ENCODE data around the gene MCC.

The MCC gene

GRCh38 chr5:113002423-113002822 lies 485.8 kb downstream of the MCC start:
- DNase-seq = no peak

- DNase-seq = no peak
Measured at GRCh38 chr5:113000466-113000865, 487.8 kb downstream of the MCC start.

DNA sequence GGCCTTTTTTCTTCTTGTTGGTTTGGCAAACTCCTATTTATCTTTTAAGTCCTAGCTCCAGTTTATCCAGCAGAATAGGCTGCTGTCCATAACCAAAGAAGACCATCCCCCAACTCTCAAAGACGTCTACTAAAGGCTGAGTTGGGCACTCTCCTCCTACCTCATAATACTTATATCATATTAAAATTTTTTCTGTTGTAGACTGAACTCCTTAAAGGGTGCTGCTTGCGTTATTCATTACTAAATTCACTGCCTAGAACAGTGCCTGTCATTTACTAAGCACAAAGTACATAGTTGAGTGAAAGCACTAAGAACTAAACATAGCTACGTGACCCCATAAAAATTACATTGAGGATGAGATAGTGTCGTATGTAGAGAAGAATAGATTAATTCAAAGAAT lies 490.0 kb downstream of the MCC start:
- DNase-seq = no peak

DNA sequence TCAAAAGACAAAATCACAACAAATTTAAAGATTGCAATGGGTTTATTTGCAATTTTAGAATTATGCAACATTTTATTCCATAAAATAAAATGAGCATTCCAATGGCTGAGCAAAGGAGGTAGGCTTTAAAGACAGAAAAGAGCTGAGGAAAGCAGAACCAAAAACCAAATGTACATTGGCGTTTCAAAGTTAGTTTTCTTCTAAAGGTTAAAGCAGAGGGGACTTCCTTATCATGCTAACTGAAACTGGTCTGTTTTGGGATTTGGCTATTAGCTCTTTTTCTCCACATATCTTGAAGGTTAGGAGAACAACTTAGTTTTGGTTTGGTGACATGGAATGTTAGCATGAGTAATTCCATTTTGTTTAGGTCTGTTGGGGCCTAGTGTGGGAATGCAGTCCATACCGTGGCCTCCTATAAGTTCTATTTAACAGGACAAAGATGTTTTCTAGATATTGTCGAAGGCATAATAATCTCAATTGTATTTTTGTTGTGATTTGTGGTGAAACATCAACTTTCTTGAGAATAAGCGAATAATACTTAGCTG lies 491.4 kb downstream of the MCC start:
- no peak for DNase-seq

DNA sequence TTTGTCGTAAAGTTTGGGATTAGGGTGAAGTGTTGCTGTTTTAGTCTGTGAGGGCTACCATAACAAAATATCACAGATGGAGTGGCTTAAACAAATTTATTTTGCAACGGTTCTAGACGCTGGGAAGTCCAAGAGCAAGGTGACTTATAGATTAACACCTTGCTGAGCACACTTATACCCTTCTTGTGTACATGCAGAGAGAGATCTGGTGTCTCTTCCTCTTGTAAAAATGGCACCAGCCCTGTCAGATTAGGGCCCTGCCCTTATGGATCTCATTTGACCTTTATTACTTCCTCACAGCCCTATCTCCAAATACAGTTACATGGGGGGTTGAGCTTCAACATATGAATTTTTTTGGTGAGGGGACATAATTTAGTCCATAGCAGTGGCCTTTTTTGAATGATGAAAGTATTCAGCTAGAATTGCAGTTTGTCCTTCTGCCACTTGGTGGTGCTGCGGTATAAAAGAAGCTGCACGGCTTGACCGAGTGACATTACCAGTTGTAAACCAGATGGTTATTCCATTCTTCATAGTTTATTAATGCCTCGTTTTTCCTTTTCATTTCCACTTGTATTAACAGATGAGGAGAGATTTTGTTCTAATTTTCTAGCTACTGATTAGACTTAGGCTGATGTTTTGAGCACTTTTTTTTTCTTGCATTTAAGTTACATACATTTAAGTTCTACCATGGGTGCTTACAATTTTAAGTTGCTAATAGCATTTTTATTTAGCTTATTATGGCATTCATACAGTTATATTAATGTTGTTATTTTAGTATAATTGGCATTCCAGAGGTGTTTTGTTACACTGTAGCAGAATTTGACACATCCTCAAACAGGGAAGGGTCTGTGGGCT lies 492.3 kb downstream of the MCC start:
- peak; percentile 86 for DNase-seq

DNA sequence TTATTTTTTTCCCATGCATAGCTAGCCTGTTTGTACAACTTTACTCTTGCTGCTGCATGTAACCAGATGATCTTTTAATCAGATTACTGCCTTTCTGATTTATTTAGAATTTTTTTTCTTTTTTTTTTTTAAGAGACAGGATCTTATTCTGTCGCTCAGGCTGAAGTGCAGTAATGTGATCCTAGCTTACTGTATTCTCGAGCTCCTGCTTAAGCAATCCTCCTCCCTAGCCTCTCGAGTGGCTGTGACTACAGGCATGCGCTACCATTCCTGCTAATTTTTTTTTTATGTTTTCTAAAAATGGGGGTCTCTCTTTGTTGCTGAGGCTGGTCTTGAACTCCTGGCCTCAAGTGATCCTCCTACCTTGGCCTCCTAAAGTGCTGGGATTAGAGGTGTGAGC lies 502.0 kb downstream of the MCC start:
- DNase-seq = no peak

DNA sequence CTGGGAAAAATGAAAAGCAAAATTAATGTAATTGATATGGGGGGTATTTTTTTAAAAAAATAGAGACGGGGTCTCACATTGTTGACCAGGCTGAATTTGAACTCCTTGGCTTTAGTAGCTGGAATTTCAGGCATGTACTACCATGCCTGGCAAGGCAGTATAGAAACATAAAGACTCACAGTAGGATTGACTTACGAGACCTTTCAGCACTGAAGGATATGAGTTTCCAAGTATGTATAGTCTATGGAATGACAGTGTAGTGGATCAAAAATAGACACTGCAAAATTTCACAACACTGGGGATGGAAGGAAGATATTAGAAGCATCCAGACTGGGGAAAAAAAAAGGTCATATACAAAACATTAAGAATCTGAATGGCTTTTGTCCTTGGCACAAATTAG lies 504.9 kb downstream of the MCC start:
- no peak for DNase-seq

- peak; percentile 52 for DNase-seq
Measured at GRCh38 chr5:112979723-112980122, 508.5 kb downstream of the MCC start.

GRCh38 chr5:112978836-112979235 lies 509.4 kb downstream of the MCC start:
- peak; percentile 20 for DNase-seq

DNA sequence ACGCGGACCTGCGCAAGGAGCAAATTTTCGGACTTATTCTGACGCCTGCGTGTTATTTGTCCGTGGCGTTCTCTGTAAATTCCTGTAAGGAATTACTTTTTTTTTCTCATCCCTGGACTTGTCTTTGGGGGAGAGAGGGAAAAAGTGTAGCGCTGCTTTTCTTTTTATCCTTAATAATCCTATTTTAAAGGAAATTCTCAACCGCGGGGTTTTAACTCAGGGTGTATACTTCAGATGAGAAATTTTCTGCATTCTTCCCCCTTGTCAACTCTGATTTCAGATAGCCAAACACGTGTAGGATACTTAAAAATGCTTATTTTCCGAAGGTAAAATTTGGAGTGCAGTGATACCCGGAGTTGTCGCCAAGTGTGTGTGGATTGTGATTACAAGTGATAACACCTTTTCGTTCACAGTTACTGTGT lies 510.8 kb downstream of the MCC start:
- DNase-seq = peak; percentile 49

DNA sequence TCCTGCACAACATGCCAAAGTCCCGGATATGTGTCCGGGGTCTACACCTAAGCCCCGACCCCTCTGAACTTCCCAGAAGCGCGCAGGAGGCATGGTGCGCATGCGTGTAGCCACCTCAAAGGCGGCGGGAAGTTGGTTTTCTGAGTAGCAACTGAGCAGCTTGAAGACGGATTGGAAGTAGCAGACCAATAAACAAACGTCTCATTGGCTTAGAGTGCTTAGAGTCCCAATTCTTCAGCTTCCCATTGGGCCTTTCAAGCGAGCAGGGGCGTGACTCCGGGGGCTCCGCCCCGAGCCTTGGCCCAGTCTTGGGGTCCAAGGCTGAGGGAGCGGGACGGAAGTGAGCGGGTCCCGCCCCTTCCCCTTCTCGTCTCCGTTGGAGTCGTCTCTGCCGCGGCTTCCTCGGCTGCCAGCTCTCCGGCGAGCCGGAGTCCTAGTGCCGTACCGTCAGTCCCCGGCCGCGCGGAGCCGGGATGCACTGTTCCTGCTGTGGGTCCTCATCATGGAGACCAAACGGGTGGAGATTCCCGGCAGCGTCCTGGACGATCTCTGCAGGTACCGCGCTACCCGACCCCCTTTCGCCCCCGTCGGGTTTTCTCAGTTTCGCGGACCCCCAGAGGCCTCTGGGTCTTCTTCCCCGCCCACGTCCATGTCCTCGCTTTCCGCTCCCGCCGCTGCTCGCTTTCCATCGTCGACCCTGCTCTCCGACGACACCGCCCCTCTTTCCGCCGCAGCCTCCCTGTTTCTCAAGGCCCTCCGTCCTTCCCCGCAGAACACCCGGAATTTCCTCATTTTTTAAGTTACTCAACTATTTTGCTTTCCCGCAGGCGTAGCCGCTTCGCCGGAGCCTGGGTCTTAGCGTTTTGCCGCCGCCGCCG lies 511.6 kb downstream of the MCC start, which contains the start of gene DCP2:
Gene DCP2 (plus strand): TSS at position 367 of the 878 bp plus-strand sequence. CDS start 136 bp downstream, at position 503.
- peak; percentile 100 for DNase-seq

- no peak for DNase-seq
Measured at GRCh38 chr5:112975721-112976431, 512.4 kb downstream of the MCC start.

- DNase-seq = no peak
Measured at GRCh38 chr5:112974901-112975300, 513.4 kb downstream of the MCC start.

- peak; percentile 60 for DNase-seq
Measured at GRCh38 chr5:112973904-112974303, 514.3 kb downstream of the MCC start.

- no peak for DNase-seq
Measured at GRCh38 chr5:112973036-112973435, 515.2 kb downstream of the MCC start.
